GM20431 (cell line): ENCODE results near the gene UBE2N.
"Not testable (repeated sequence)": the region's sequence is repeated elsewhere in the genome, so short reads cannot be mapped to it uniquely, and the experiment has no call there.

Experiments
- in situ Hi-C: fragments of 300-500 bp; cut with MseI, MboI; formaldehyde crosslinking; loops from one replicate; pipeline ENCODE4 v1.15.0; 2020; ENCODE audit warnings: low sequenced_read_pairs; ENCODE audit not compliant: unreplicated experiment

The UBE2N gene

GRCh38 chr12:93447555-93448290, 6.0 kb upstream of the UBE2N start:
- in situ Hi-C loops = no loop called here

- in situ Hi-C loops = no loop called here
Measured at GRCh38 chr12:93443576-93443975, 1.8 kb upstream of the UBE2N start.

GRCh38 chr12:93442411-93443340, 929 bp upstream of the UBE2N start:
- in situ Hi-C loops = no loop called here

- in situ Hi-C loops = no loop called here
Measured at GRCh38 chr12:93441081-93441616, 598 bp downstream of the UBE2N start.

- in situ Hi-C loops = no loop called here
Measured at GRCh38 chr12:93440043-93440835, 1.5 kb downstream of the UBE2N start.

GRCh38 chr12:93438266-93439050, 3.3 kb downstream of the UBE2N start:
- in situ Hi-C loops = no loop called here

- in situ Hi-C loops = no loop called here
Measured at GRCh38 chr12:93434256-93434865, 7.4 kb downstream of the UBE2N start.

- in situ Hi-C loops = not testable (repeated sequence)
Measured at GRCh38 chr12:93432031-93432430, 9.7 kb downstream of the UBE2N start.

- in situ Hi-C loops = no loop called here
Measured at GRCh38 chr12:93430280-93430679, 11.5 kb downstream of the UBE2N start.

GRCh38 chr12:93429852-93430251, 11.9 kb downstream of the UBE2N start:
- in situ Hi-C loops = no loop called here

GRCh38 chr12:93429448-93429847, 12.3 kb downstream of the UBE2N start:
- in situ Hi-C loops = no loop called here

- in situ Hi-C loops = no loop called here
Measured at GRCh38 chr12:93427779-93428564, 13.8 kb downstream of the UBE2N start.

- in situ Hi-C loops = no loop called here
Measured at GRCh38 chr12:93426412-93426805, 15.3 kb downstream of the UBE2N start.

GRCh38 chr12:93425736-93426411, 15.9 kb downstream of the UBE2N start:
- in situ Hi-C loops = no loop called here

GRCh38 chr12:93422050-93422449, 19.7 kb downstream of the UBE2N start:
- in situ Hi-C loops = loop anchor here (25.0 kb wide), 1 partner anchor 635 kb away; no protein-coding TSS in a partner anchor

- in situ Hi-C loops = loop anchor here (25.0 kb wide), 1 partner anchor 632 kb away; no protein-coding TSS in a partner anchor
Measured at GRCh38 chr12:93419388-93420034, 22.2 kb downstream of the UBE2N start.

- in situ Hi-C loops = loop anchor here (25.0 kb wide), 1 partner anchor 631 kb away; no protein-coding TSS in a partner anchor
Measured at GRCh38 chr12:93417967-93418480, 23.7 kb downstream of the UBE2N start.
